ENCODE data around the gene RYR2.

- TF ChIP-seq, protein P1, sequence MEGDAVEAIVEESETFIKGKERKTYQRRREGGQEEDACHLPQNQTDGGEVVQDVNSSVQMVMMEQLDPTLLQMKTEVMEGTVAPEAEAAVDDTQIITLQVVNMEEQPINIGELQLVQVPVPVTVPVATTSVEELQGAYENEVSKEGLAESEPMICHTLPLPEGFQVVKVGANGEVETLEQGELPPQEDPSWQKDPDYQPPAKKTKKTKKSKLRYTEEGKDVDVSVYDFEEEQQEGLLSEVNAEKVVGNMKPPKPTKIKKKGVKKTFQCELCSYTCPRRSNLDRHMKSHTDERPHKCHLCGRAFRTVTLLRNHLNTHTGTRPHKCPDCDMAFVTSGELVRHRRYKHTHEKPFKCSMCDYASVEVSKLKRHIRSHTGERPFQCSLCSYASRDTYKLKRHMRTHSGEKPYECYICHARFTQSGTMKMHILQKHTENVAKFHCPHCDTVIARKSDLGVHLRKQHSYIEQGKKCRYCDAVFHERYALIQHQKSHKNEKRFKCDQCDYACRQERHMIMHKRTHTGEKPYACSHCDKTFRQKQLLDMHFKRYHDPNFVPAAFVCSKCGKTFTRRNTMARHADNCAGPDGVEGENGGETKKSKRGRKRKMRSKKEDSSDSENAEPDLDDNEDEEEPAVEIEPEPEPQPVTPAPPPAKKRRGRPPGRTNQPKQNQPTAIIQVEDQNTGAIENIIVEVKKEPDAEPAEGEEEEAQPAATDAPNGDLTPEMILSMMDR (IDR thresholded peaks at IDR 0.05) = no peak
- TF ChIP-seq EZH2 (IDR thresholded peaks at IDR 0.05; ENCODE audit: borderline replicate concordance, insufficient read depth, low read depth, low read length, poor library complexity, severe bottlenecking) = no peak
These were observed 99.5 kb downstream of the RYR2 start for GRCh38 chr1:237141502-237141901.
